Subcutaneous abdominal adipose tissue (tissue), 5 donors: Measurements from ENCODE around the gene TMEM106C.

Experiments
- H3K27ac ChIP-seq: one replicate; pipeline ENCODE4 v1.7.0; 2013; ENCODE audit warnings: low read depth, mild to moderate bottlenecking, inconsistent platforms, low read length, moderate library complexity
- H3K27me3 ChIP-seq, 5 donors: one replicate each; pipeline ENCODE4 v1.7.0; 2013; ENCODE audit warnings: low read length in 5 of 5, inconsistent platforms in 1 of 5; ENCODE audit not compliant: control insufficient read depth in 5 of 5, insufficient read depth in 4 of 5
- H3K36me3 ChIP-seq, 5 donors: one replicate each; pipeline ENCODE4 v1.7.0; 2013; ENCODE audit warnings: low read length in 5 of 5; ENCODE audit not compliant: control insufficient read depth in 5 of 5, insufficient read depth in 5 of 5
- H3K4me1 ChIP-seq, 5 donors: one replicate each; pipeline ENCODE4 v1.7.0; 2013; ENCODE audit warnings: low read length in 5 of 5, mild to moderate bottlenecking in 3 of 5, moderate library complexity in 1 of 5; ENCODE audit not compliant: control insufficient read depth in 5 of 5, insufficient read depth in 5 of 5
- H3K4me3 ChIP-seq, 5 donors: one replicate each; pipeline ENCODE4 v1.7.0; 2013; ENCODE audit warnings: low read length in 5 of 5, low read depth in 1 of 5
- H3K9ac ChIP-seq, 5 donors: one replicate each; pipeline ENCODE4 v1.7.0; 2013; ENCODE audit warnings: low read length in 5 of 5, mild to moderate bottlenecking in 4 of 5, moderate library complexity in 3 of 5
- H3K9me3 ChIP-seq, 5 donors: one replicate each; pipeline ENCODE4 v1.7.0; 2013; ENCODE audit warnings: low read length in 5 of 5; ENCODE audit not compliant: control insufficient read depth in 5 of 5
- donor health status: healthy.
- donor health status: healthy.
- donor health status: healthy.
- donor health status: healthy.
- donor health status: healthy.

TMEM106C gene

DNA sequence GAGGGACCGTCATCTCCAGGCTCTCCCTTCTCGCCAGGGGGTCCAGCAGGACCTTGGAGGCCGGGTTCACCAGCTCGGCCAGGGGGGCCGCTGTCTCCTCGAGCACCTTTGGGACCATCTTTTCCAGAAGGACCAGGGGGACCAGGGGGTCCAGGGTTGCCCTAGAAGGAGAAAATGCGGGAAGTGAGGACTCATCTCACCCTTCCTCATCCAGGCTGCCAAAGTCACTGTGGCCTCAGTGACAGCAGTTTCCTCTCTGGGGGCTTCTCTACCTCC is 15.1 kb downstream of the TMEM106C start:
- H3K4me3 ChIP-seq = no peak overlapping the region
- peaks cover 0 to 29% (median 0%) of the 10 kb centered on the region in 5 donors for H3K27me3 ChIP-seq
- no peak overlapping the region for H3K27ac ChIP-seq
- H3K9ac ChIP-seq = no peak overlapping the region
- H3K4me1 ChIP-seq = peaks cover 0 to 2% (median 0%) of the 10 kb centered on the region in 5 donors
- no peaks in the 10 kb centered on the region for H3K36me3 ChIP-seq
- no peaks in the 10 kb centered on the region for H3K9me3 ChIP-seq

GRCh38 chr12:47979166-47979565 is 15.8 kb downstream of the TMEM106C start:
- H3K9me3 ChIP-seq = no peaks in the 10 kb centered on the region
- no peak overlapping the region for H3K27ac ChIP-seq
- peaks cover 0 to 29% (median 0%) of the 10 kb centered on the region in 5 donors for H3K27me3 ChIP-seq
- no peak overlapping the region for H3K9ac ChIP-seq
- no peak overlapping the region for H3K4me3 ChIP-seq
- H3K4me1 ChIP-seq = peaks cover 0 to 2% (median 0%) of the 10 kb centered on the region in 5 donors
- no peaks in the 10 kb centered on the region for H3K36me3 ChIP-seq

DNA sequence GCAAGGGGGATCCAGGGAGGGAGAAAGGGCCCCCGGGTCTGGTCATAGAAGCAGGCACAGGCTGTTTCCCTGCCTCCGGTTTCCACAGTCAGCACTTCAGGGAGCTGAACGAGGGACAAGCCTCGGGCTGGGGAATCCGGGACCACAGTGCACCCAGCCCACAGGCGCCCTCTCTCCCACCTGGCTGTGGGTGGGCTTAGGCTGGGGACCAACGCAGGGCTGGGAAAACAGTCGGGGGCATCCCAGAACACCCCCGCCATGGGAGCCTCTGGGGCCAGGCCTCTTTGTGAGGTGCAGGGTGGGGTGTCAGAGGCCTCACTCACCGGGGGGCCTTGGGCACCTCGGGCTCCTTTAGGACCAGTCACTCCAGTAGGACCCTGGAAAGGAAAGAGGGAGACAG is 16.3 kb downstream of the TMEM106C start:
- peaks cover 0 to 2% (median 0%) of the 10 kb centered on the region in 5 donors for H3K4me1 ChIP-seq
- no peak overlapping the region for H3K27ac ChIP-seq
- peaks cover 0 to 29% (median 2%) of the 10 kb centered on the region in 5 donors for H3K27me3 ChIP-seq
- H3K4me3 ChIP-seq = no peak overlapping the region
- H3K9ac ChIP-seq = no peak overlapping the region
- no peaks in the 10 kb centered on the region for H3K36me3 ChIP-seq
- no peaks in the 10 kb centered on the region for H3K9me3 ChIP-seq

GRCh38 chr12:47980197-47980596 is 16.8 kb downstream of the TMEM106C start:
- Histone ChIP-seq H3K9ac (no peak overlapping the region), H3K27ac (no peak overlapping the region), H3K9me3 (no peaks in the 10 kb centered on the region), H3K36me3 (no peaks in the 10 kb centered on the region), H3K4me1 (peaks cover 0 to 2% (median 0%) of the 10 kb centered on the region in 5 donors), H3K4me3 (no peak overlapping the region), H3K27me3 (peaks cover 0 to 29% (median 2%) of the 10 kb centered on the region in 5 donors)

DNA sequence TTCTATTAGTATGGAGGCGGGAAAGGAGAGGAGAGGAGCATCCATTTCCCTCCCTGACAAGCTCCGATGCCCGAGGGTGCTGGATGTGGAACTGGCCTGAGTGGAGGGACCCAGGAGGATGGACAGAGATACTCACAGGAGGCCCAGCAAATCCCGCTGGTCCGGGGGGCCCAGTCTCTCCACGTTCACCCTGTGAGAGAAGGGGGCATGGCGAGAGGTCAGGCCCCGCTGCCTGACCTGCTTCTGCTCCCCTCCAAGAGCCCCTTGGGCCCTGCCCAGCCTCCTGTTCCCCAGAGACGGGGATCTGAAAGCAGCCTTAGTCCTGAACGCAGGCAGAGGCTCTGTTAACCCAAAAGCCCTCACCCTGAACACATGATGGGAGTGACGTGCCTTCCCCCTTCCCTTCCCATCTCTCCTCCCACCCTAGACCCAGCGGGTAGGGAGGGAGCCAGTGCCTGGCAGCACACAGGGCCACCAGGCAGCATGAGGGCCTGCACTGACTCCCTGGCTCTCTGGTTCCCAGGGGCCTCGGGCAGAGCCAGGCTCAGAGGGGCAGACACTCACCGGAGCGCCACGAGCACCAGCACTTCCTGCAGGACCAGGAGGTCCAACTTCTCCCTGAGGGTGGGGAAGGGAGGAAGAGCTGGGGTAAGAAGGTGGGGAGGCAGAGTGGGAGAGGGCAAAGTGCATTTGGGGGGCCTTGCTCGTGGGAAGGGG is 17.5 kb downstream of the TMEM106C start:
- Histone ChIP-seq H3K36me3 (no peaks in the 10 kb centered on the region), H3K9me3 (no peaks in the 10 kb centered on the region), H3K4me3 (no peak overlapping the region), H3K9ac (no peak overlapping the region), H3K27me3 (peaks cover 0 to 29% (median 2%) of the 10 kb centered on the region in 5 donors), H3K4me1 (peaks cover 0 to 2% (median 0%) of the 10 kb centered on the region in 5 donors), H3K27ac (no peak overlapping the region)

DNA sequence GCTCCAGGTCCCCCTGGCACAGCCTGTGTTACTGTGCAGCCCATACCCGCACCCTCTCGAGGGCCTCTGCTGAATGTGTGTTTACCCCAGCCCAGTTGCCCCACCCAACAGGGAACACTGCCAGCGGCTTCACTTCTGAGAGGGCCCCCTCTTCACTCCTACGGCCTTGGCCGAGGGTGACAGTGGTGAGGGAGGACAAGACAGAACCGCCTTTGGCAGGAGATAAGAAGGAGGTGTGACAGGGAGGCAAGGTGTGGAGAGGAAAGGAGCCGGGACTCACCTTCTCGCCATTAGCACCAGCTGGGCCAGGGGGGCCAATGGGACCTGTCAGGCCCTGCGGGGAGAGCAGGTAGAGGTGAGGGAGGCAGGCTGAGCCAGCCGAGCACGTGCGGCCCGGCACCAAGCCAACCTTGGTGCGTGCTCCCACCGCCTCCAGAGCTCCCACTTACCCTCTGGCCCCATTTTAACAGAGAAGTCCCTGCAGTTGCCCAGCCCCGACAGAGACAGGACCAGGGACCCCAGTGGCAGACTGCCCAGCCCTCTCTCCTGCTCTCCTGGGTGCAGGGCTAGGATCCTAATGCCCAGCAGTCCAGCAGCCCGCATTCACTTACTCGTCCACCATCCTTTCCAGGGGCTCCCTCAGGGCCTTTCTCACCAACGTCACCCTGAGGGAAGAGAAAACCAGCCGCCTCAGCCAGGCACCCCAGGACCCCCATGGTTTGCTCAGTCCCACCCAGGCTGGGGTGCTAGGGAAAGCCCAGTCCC is 18.3 kb downstream of the TMEM106C start:
- Histone ChIP-seq H3K9ac (no peak overlapping the region), H3K27me3 (peaks cover 0 to 29% (median 2%) of the 10 kb centered on the region in 5 donors), H3K4me3 (no peak overlapping the region), H3K27ac (no peak overlapping the region), H3K9me3 (no peaks in the 10 kb centered on the region), H3K4me1 (peaks cover 0 to under 1% (median 0%) of the 10 kb centered on the region in 5 donors), H3K36me3 (no peaks in the 10 kb centered on the region)

DNA sequence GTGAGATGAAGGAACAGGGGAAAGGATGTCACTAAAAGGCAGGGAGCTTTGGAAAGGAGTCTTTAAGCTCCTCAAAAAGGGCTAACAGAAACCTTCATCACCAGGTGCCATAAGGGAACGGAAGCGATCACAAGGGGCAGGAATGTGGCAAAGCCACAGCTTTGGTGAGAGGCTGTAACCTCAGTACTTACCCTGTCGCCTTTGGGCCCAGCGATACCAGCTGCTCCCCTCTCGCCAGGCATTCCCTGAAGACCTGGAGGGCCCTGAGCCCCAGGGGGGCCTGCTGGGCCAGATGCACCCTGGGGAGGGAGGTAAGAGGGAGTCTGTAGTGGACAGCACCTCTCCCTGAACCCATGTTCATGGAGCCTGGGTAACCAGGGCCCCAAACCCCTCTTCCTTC is 18.9 kb downstream of the TMEM106C start:
- no peaks in the 10 kb centered on the region for H3K36me3 ChIP-seq
- H3K4me3 ChIP-seq = no peak overlapping the region
- H3K9me3 ChIP-seq = no peaks in the 10 kb centered on the region
- H3K27me3 ChIP-seq = peaks cover 0 to 29% (median 3%) of the 10 kb centered on the region in 5 donors
- no peaks in the 10 kb centered on the region for H3K4me1 ChIP-seq
- no peak overlapping the region for H3K9ac ChIP-seq
- H3K27ac ChIP-seq = no peak overlapping the region

- no peak overlapping the region for H3K9ac ChIP-seq
- H3K9me3 ChIP-seq = no peaks in the 10 kb centered on the region
- peaks cover 0 to 29% (median 8%) of the 10 kb centered on the region in 5 donors for H3K27me3 ChIP-seq
Measured at GRCh38 chr12:47982770-47983169, 19.4 kb downstream of the TMEM106C start.

GRCh38 chr12:47983541-47984115 is 20.2 kb downstream of the TMEM106C start:
- H3K9me3 ChIP-seq = no peaks in the 10 kb centered on the region
- H3K27me3 ChIP-seq = peaks cover 0 to 23% (median 10%) of the 10 kb centered on the region in 5 donors
- H3K36me3 ChIP-seq = no peaks in the 10 kb centered on the region
- no peak overlapping the region for H3K9ac ChIP-seq
- no peak overlapping the region for H3K27ac ChIP-seq
- H3K4me3 ChIP-seq = no peak overlapping the region
- H3K4me1 ChIP-seq = peaks cover 0 to 9% (median 6%) of the 10 kb centered on the region in 5 donors

More at GRCh38 chr12:47982770-47983169, 19.4 kb downstream of the TMEM106C start:
- Histone ChIP-seq H3K4me3 (no peak overlapping the region), H3K36me3 (no peaks in the 10 kb centered on the region), H3K4me1 (peaks cover 0 to 2% (median under 1%) of the 10 kb centered on the region in 5 donors), H3K27ac (no peak overlapping the region)

DNA sequence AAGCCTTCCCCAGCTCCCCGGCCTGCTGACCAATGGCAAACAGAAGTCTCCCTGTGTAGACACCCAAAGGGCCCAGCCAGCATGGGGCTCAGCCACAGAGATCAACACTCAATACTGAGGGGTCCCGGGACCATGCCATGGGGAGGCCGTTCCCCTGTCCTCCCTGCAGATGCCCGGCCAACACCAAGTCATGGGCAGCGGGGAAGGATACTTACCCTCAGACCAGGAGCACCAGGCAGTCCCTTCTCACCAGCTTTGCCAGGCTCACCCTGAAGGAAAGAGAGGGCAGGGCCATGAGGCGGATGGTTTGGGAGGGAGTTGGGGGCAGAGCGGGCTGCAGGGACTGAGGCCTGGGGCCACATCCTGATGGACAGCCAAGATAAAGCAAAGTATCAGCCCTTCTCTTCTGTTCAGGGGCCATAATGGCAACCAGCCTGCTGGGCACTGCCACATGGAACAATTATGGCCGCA is 21.0 kb downstream of the TMEM106C start:
- no peaks in the 10 kb centered on the region for H3K9me3 ChIP-seq

More for the DNA sequence above, 21.0 kb downstream of the TMEM106C start:
- no peaks in the 10 kb centered on the region for H3K36me3 ChIP-seq
- peaks cover 0 to 10% (median 6%) of the 10 kb centered on the region in 5 donors for H3K4me1 ChIP-seq
- peaks cover 0 to 16% (median 10%) of the 10 kb centered on the region in 5 donors for H3K27me3 ChIP-seq
- no peak overlapping the region for H3K4me3 ChIP-seq
- H3K27ac ChIP-seq = no peak overlapping the region
- no peak overlapping the region for H3K9ac ChIP-seq
